ENCODE results near the gene RNASE11. TPM values are rescaled to one million over a fixed set of nuclear protein-coding genes. Genes with fewer than 3 reads are reported as not detected.

The RNASE11 gene
- total RNA-seq, 1 donor from 2014 or later = not detected

DNA sequence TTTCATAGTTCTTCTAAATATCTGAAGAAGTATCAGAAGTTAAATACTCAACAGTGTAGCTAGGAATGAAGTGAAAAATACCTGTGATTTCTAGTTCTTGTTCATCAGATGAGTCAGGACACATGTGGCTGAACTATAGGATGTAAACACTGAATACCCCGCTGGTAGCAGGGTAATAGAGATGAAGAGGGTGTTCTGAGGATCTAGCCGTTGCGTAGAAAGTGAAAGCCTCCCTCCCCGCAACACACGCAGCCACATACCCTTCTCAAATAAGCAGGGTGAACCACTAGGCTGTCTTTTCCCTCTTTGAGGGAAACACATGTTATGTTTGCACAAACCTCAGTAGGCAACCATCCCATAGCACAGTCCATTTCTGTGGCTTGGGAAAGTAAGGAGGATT lies 19.8 kb upstream of the RNASE11 start:
- no peaks in the 10 kb centered on the region for H3K79me2 ChIP-seq (ENCODE audit: low read depth)
- Mint-ChIP-seq H3K9me3 (no peaks in the 10 kb centered on the region), H3K4me1 (no peaks in the 10 kb centered on the region), H3K27me3 (ENCODE audit: insufficient read depth, low read depth) (peaks cover 1% of the 10 kb centered on the region), H3K27ac (no peak overlapping the region), H3K36me3 (no peaks in the 10 kb centered on the region), H3K4me3 (peak overlapping the region; percentile 67)
- H2AFZ ChIP-seq (replicated peaks) = no peak overlapping the region
- no peaks in the 10 kb centered on the region for H3K9me3 ChIP-seq (ENCODE audit: low read depth)
- H3K9ac ChIP-seq = no peak overlapping the region
- H3K4me2 ChIP-seq = no peak overlapping the region
- H4K20me1 ChIP-seq (ENCODE audit: low read depth) = no peaks in the 10 kb centered on the region
- H3K4me1 ChIP-seq = no peaks in the 10 kb centered on the region
- H3K27ac ChIP-seq = no peak overlapping the region
- DNase-seq (ENCODE audit: low spot score) = no peak
- no peaks in the 10 kb centered on the region for H3K36me3 ChIP-seq
- peaks cover 2% of the 10 kb centered on the region for H3F3A ChIP-seq (ENCODE audit: low read depth)
- H3K27me3 ChIP-seq = peaks cover 25% of the 10 kb centered on the region
- no peak overlapping the region for H3K4me3 ChIP-seq
- TF ChIP-seq, protein P1, sequence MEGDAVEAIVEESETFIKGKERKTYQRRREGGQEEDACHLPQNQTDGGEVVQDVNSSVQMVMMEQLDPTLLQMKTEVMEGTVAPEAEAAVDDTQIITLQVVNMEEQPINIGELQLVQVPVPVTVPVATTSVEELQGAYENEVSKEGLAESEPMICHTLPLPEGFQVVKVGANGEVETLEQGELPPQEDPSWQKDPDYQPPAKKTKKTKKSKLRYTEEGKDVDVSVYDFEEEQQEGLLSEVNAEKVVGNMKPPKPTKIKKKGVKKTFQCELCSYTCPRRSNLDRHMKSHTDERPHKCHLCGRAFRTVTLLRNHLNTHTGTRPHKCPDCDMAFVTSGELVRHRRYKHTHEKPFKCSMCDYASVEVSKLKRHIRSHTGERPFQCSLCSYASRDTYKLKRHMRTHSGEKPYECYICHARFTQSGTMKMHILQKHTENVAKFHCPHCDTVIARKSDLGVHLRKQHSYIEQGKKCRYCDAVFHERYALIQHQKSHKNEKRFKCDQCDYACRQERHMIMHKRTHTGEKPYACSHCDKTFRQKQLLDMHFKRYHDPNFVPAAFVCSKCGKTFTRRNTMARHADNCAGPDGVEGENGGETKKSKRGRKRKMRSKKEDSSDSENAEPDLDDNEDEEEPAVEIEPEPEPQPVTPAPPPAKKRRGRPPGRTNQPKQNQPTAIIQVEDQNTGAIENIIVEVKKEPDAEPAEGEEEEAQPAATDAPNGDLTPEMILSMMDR (IDR thresholded peaks at IDR 0.05) = no peak
- TF ChIP-seq EZH2phosphoT487 (IDR thresholded peaks at IDR 0.05) (no peak), EZH2 (IDR thresholded peaks at IDR 0.05) (no peak)

DNA sequence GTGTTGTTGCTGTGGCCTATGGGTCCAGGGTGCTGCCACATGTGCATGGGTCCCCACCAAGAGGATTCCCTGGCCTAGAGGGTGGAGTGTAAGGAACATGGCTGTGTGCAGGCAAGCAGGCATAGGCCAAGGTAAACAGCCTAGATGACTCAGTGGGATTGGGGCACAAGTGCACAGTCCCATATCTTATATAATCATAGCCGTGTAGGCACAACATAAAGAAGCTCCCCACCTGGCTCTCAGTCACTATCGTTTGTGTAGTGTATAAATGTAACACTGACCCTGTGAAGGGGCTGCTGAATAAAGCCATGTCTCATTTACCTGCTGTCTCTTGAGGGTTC lies 19.1 kb upstream of the RNASE11 start:
- no peak overlapping the region for H3K27ac Mint-ChIP-seq

DNA sequence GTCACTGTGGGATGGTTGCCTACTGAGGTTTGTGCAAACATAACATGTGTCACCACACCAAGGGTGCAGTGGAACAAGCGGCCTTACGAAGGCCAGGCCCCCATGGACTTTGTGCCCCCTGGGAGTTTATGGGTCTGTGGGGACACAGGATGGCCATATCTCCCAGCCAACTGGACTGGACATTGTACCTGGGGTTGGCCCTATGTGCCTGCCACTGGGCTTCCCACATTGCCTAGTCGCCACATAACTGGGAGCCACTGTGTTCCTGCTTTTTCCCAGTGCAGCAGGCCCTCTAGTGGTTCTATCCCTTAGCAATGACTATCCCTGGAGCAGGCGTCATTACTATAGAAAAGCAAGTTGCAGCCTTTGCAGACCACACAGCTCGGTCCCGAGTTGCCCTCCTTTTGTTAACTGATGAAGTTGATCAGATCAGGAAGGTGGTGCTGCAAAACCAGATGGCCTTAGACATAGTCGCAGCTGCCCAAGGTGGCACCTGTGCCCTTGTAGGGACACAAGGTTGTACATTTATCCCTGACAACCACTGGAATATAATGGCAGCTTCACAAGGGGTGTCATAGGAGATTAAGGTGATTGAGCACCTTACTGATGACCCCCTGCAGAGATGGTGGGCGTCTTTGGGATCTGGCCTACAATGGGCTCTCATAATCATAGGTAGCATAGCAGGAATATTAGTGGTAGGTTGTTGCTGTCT lies 18.5 kb upstream of the RNASE11 start:
- Histone ChIP-seq H3K36me3 (no peaks in the 10 kb centered on the region), H3K27ac (no peak overlapping the region), H2AFZ (replicated peaks) (peak overlapping the region; percentile 19), H3K79me2 (ENCODE audit: low read depth) (no peaks in the 10 kb centered on the region), H3K4me1 (no peaks in the 10 kb centered on the region), H4K20me1 (ENCODE audit: low read depth) (no peaks in the 10 kb centered on the region), H3F3A (ENCODE audit: low read depth) (no peaks in the 10 kb centered on the region), H3K4me2 (no peak overlapping the region), H3K9ac (no peak overlapping the region), H3K27me3 (peaks cover 12% of the 10 kb centered on the region), H3K4me3 (no peak overlapping the region), H3K9me3 (ENCODE audit: low read depth) (no peaks in the 10 kb centered on the region)
- Mint-ChIP-seq H3K36me3 (no peaks in the 10 kb centered on the region), H3K9me3 (no peaks in the 10 kb centered on the region), H3K27me3 (ENCODE audit: insufficient read depth, low read depth) (peaks cover 3% of the 10 kb centered on the region), H3K4me3 (no peak overlapping the region), H3K27ac (no peak overlapping the region), H3K4me1 (no peaks in the 10 kb centered on the region)
- peak; percentile 78 for DNase-seq (ENCODE audit: low spot score)
- TF ChIP-seq, protein P1 (IDR thresholded peaks at IDR 0.05) = peak; percentile 77
- no peak for TF ChIP-seq EZH2 (IDR thresholded peaks at IDR 0.05)

More for the DNA sequence above, 19.1 kb upstream of the RNASE11 start:
- H4K20me1 ChIP-seq (ENCODE audit: low read depth) = no peaks in the 10 kb centered on the region
- H3F3A ChIP-seq (ENCODE audit: low read depth) = no peaks in the 10 kb centered on the region
- no peak overlapping the region for H2AFZ ChIP-seq (replicated peaks)
- H3K36me3 ChIP-seq = no peaks in the 10 kb centered on the region
- no peaks in the 10 kb centered on the region for H3K9me3 ChIP-seq (ENCODE audit: low read depth)
- no peaks in the 10 kb centered on the region for H3K4me1 ChIP-seq
- TF ChIP-seq, protein P1 (IDR thresholded peaks at IDR 0.05) = no peak
- no peak for TF ChIP-seq EZH2phosphoT487 (IDR thresholded peaks at IDR 0.05)
- TF ChIP-seq EZH2 (IDR thresholded peaks at IDR 0.05) = no peak
- H3K9ac ChIP-seq = no peak overlapping the region
- H3K4me2 ChIP-seq = no peak overlapping the region
- no peaks in the 10 kb centered on the region for H3K4me1 Mint-ChIP-seq
- H3K27me3 Mint-ChIP-seq (ENCODE audit: insufficient read depth, low read depth) = peaks cover 3% of the 10 kb centered on the region
- DNase-seq (ENCODE audit: low spot score) = no peak
- peaks cover 18% of the 10 kb centered on the region for H3K27me3 ChIP-seq
- H3K9me3 Mint-ChIP-seq = no peaks in the 10 kb centered on the region
- no peak overlapping the region for H3K4me3 ChIP-seq
- no peaks in the 10 kb centered on the region for H3K79me2 ChIP-seq (ENCODE audit: low read depth)
- H3K36me3 Mint-ChIP-seq = no peaks in the 10 kb centered on the region
- peak overlapping the region; percentile 33 for H3K4me3 Mint-ChIP-seq
- no peak overlapping the region for H3K27ac ChIP-seq

Data from neural progenitor cell (in vitro differentiated cells).